Vagina (tissue), 2 donors: ENCODE results near the gene PARP12. TPM values are rescaled to one million over a fixed set of nuclear protein-coding genes. Genes with fewer than 3 reads are reported as not detected.

ENCODE experiments used
- DNase-seq, 2 donors: peaks; one replicate each; pipeline ENCODE4 v3.0.0-alpha.2; 2017; ENCODE audit errors: extremely low spot score in 2 of 2
- H3K27ac ChIP-seq: fragments of 200-600 bp; sonication (generic); one replicate; pipeline ENCODE4 v1.5.1; 2019
- H3K27me3 ChIP-seq: fragments of 200-600 bp; sonication (generic); one replicate; pipeline ENCODE4 v1.5.1; 2019
- H3K36me3 ChIP-seq, 2 donors: fragments of 200-600 bp; sonication (generic); one replicate each; pipeline ENCODE4 v1.5.1; 2017 to 2019
- H3K4me1 ChIP-seq: fragments of 200-600 bp; sonication (generic); one replicate; pipeline ENCODE4 v1.5.1; 2019
- H3K4me3 ChIP-seq, 2 donors: fragments of 200-600 bp; sonication (generic); 1 replicate in 1 of 2; 2 replicates in 1 of 2; pipeline ENCODE4 v1.5.1; 2016 to 2019
- H3K9me3 ChIP-seq: fragments of 200-600 bp; sonication (generic); one replicate; pipeline ENCODE4 v1.5.1; 2019
- CTCF ChIP-seq, 3 experiments: fragments of 450-650 bp in 2 of 3; fragments of 200-600 bp in 1 of 3; sonication (generic) in 1 of 3; IDR thresholded peaks; one replicate each; pipeline ENCODE4 v1.5.1; 2017 to 2019; ENCODE audit warnings: antibody characterized with exemption in 3 of 3, mild to moderate bottlenecking in 2 of 3, moderate library complexity in 2 of 3
- POLR2A ChIP-seq, 2 donors: fragments of 450-650 bp; IDR thresholded peaks; one replicate each; pipeline ENCODE4 v1.6.1; 2017; ENCODE audit warnings: antibody characterized with exemption in 2 of 2, mild to moderate bottlenecking in 2 of 2, moderate library complexity in 2 of 2
- POLR2AphosphoS5 ChIP-seq, 2 donors: sonication (generic); formaldehyde crosslinking; IDR thresholded peaks; one replicate each; pipeline ENCODE4 v1.9.0; 2017; ENCODE audit warnings: antibody characterized with exemption in 2 of 2, mild to moderate bottlenecking in 2 of 2, low read depth in 1 of 2; ENCODE audit not compliant: insufficient read depth in 1 of 2
- intact Hi-C: fragments of 100-400 bp; cut with DNase I; formaldehyde crosslinking; loops from one replicate; pipeline ENCODE4 v1.15.1; 2023
- total RNA-seq: library from RNA; depleted of rRNA; stranded (reverse); fragments of >200 nt; gene quantifications from one replicate; pipeline ENCODE4 v1.2.3, GENCODE V29; 2016

PARP12 gene
- total RNA-seq, 1 donor from 2014 or later, result 42.2 TPM

GRCh38 chr7:140026935-140027334 lies 35.8 kb downstream of the PARP12 start:
- intact Hi-C loops, result no loop called here
- Histone ChIP-seq H3K4me3 (no peak overlapping the region), H3K27ac (no peak overlapping the region), H3K36me3 (peaks cover 0 to 37% of the 10 kb centered on the region in 2 donors), H3K4me1 (no peaks in the 10 kb centered on the region), H3K9me3 (no peaks in the 10 kb centered on the region), H3K27me3 (no peaks in the 10 kb centered on the region)
- DNase-seq, result no peak
- TF ChIP-seq POLR2AphosphoS5 (IDR thresholded peaks at IDR 0.05; ENCODE audit: insufficient read depth in 1 of 2, low read depth in 1 of 2), result no peak
- TF ChIP-seq CTCF (IDR thresholded peaks at IDR 0.05), result no peak
- TF ChIP-seq POLR2A (IDR thresholded peaks at IDR 0.05), result no peak

- intact Hi-C loops, result no loop called here
- no peak for DNase-seq
- Histone ChIP-seq H3K27me3 (no peaks in the 10 kb centered on the region), H3K4me1 (no peaks in the 10 kb centered on the region), H3K27ac (no peak overlapping the region), H3K36me3 (peaks cover 0 to 37% of the 10 kb centered on the region in 2 donors), H3K9me3 (no peaks in the 10 kb centered on the region), H3K4me3 (no peak overlapping the region)
- TF ChIP-seq CTCF (IDR thresholded peaks at IDR 0.05), result no peak
- TF ChIP-seq POLR2AphosphoS5 (IDR thresholded peaks at IDR 0.05; ENCODE audit: insufficient read depth in 1 of 2, low read depth in 1 of 2), result no peak
- TF ChIP-seq POLR2A (IDR thresholded peaks at IDR 0.05), result no peak
These were observed 36.8 kb downstream of the PARP12 start for GRCh38 chr7:140025814-140026433.

- H3K4me3 ChIP-seq, result no peak overlapping the region
- no peaks in the 10 kb centered on the region for H3K4me1 ChIP-seq
- DNase-seq, result no peak
- intact Hi-C loops, result no loop called here
- peaks cover 0 to 37% of the 10 kb centered on the region in 2 donors for H3K36me3 ChIP-seq
- no peaks in the 10 kb centered on the region for H3K27me3 ChIP-seq
- TF ChIP-seq POLR2A (IDR thresholded peaks at IDR 0.05) (no peak), POLR2AphosphoS5 (IDR thresholded peaks at IDR 0.05; ENCODE audit: insufficient read depth in 1 of 2, low read depth in 1 of 2) (no peak), CTCF (IDR thresholded peaks at IDR 0.05) (no peak)
- H3K9me3 ChIP-seq, result no peaks in the 10 kb centered on the region
- H3K27ac ChIP-seq, result no peak overlapping the region
These were observed 37.5 kb downstream of the PARP12 start for GRCh38 chr7:140025241-140025640.

- no peak for TF ChIP-seq POLR2AphosphoS5 (IDR thresholded peaks at IDR 0.05; ENCODE audit: insufficient read depth in 1 of 2, low read depth in 1 of 2)
- intact Hi-C loops, result no loop called here
- no peaks in the 10 kb centered on the region for H3K27me3 ChIP-seq
- H3K36me3 ChIP-seq, result peaks cover 0 to 37% of the 10 kb centered on the region in 2 donors
- H3K4me3 ChIP-seq, result no peak overlapping the region
- no peak for DNase-seq
- no peaks in the 10 kb centered on the region for H3K4me1 ChIP-seq
- no peaks in the 10 kb centered on the region for H3K9me3 ChIP-seq
- H3K27ac ChIP-seq, result no peak overlapping the region
These were observed 38.2 kb downstream of the PARP12 start for GRCh38 chr7:140024585-140024984.

GRCh38 chr7:140023728-140024127 lies 39.0 kb downstream of the PARP12 start:
- no peaks in the 10 kb centered on the region for H3K9me3 ChIP-seq
- H3K4me1 ChIP-seq, result no peaks in the 10 kb centered on the region
- DNase-seq, result no peak
- H3K27ac ChIP-seq, result no peak overlapping the region
- peaks cover 0 to 37% of the 10 kb centered on the region in 2 donors for H3K36me3 ChIP-seq
- intact Hi-C loops, result no loop called here
- H3K27me3 ChIP-seq, result no peaks in the 10 kb centered on the region
- H3K4me3 ChIP-seq, result no peak overlapping the region
- TF ChIP-seq POLR2A (IDR thresholded peaks at IDR 0.05) (no peak), POLR2AphosphoS5 (IDR thresholded peaks at IDR 0.05; ENCODE audit: insufficient read depth in 1 of 2, low read depth in 1 of 2) (no peak), CTCF (IDR thresholded peaks at IDR 0.05) (no peak)
